ENCODE results near the gene BLACAT1.
"Not testable (repeated sequence)": the region's sequence is repeated elsewhere in the genome, so short reads cannot be mapped to it uniquely, and the experiment has no call there.

Gene BLACAT1

GRCh38 chr1:205441716-205442050 lies 14.2 kb downstream of the BLACAT1 start:
- no peak for DNase-seq (ENCODE audit: low read depth)

- DNase-seq (ENCODE audit: low read depth) = no peak
Observed at GRCh38 chr1:205441318-205441633, 14.6 kb downstream of the BLACAT1 start.

- peak; percentile 45 for DNase-seq (ENCODE audit: low read depth)
Observed at GRCh38 chr1:205440476-205441317, 15.1 kb downstream of the BLACAT1 start.

- DNase-seq (ENCODE audit: low read depth) = no peak
Observed at GRCh38 chr1:205440121-205440475, 15.7 kb downstream of the BLACAT1 start.

- DNase-seq (ENCODE audit: low read depth) = no peak
Observed at GRCh38 chr1:205438213-205439158, 17.4 kb downstream of the BLACAT1 start.

GRCh38 chr1:205437570-205437969 lies 18.3 kb downstream of the BLACAT1 start:
- no peak for DNase-seq (ENCODE audit: low read depth)

- DNase-seq (ENCODE audit: low read depth) = no peak
Observed at GRCh38 chr1:205436776-205437410, 19.0 kb downstream of the BLACAT1 start.

- no peak for DNase-seq (ENCODE audit: low read depth)
Observed at GRCh38 chr1:205435578-205436573, 20.0 kb downstream of the BLACAT1 start.

GRCh38 chr1:205434738-205435137 lies 21.1 kb downstream of the BLACAT1 start:
- DNase-seq (ENCODE audit: low read depth) = no peak

- DNase-seq (ENCODE audit: low read depth) = not testable (repeated sequence)
Observed at GRCh38 chr1:205432692-205433091, 23.2 kb downstream of the BLACAT1 start.

GRCh38 chr1:205432116-205432515 lies 23.7 kb downstream of the BLACAT1 start:
- DNase-seq (ENCODE audit: low read depth) = no peak

GRCh38 chr1:205430696-205431305 lies 25.0 kb downstream of the BLACAT1 start:
- peak; percentile 26 for DNase-seq (ENCODE audit: low read depth)

GRCh38 chr1:205429762-205430695 lies 25.8 kb downstream of the BLACAT1 start:
- no peak for DNase-seq (ENCODE audit: low read depth)

- DNase-seq (ENCODE audit: low read depth) = no peak
Observed at GRCh38 chr1:205424901-205425600, 30.8 kb downstream of the BLACAT1 start.

GRCh38 chr1:205423814-205424399 lies 31.9 kb downstream of the BLACAT1 start:
- no peak for DNase-seq (ENCODE audit: low read depth)

GRCh38 chr1:205422993-205423642 lies 32.7 kb downstream of the BLACAT1 start:
- DNase-seq (ENCODE audit: low read depth) = no peak

- no peak for DNase-seq (ENCODE audit: low read depth)
Observed at GRCh38 chr1:205421798-205422197, 34.0 kb downstream of the BLACAT1 start, which contains the start of gene LEMD1. TSS of gene LEMD1 (minus strand) at chr1:205422056. CDS start at chr1:205420536, 1,520 bp downstream.

GRCh38 chr1:205420938-205421337 lies 34.9 kb downstream of the BLACAT1 start:
- no peak for DNase-seq (ENCODE audit: low read depth)
